Caco-2 (cell line): ENCODE results near the gene FNDC3A. TPM values are rescaled to one million over a fixed set of nuclear protein-coding genes. Genes with fewer than 3 reads are reported as not detected.

ENCODE experiments used
- BruUV-seq: library from RNA; stranded (reverse); fragments of 400-500 nt; replicated peaks from 2 replicates; lab custom pipeline; 2021; lab: Mats Ljungman, UMichigan
- CTCF ChIA-PET: fragments of 300-600 bp; sonication (Branson Sonifier 250); formaldehyde crosslinking; loops from one replicate; lab custom pipeline; 2022; ENCODE audit warnings: antibody characterized with exemption; lab: Charles Lee
- POLR2A ChIA-PET: fragments of 300-600 bp; sonication (Branson Sonifier 250); formaldehyde crosslinking; loops from one replicate; lab custom pipeline; 2022; ENCODE audit warnings: antibody characterized with exemption; lab: Charles Lee
- DNase-seq, 2 experiments: peaks; one replicate each; pipeline versions ENCODE4 v3.0.0 to v3.0.0-alpha.2; 2020 to 2022
- H3K27me3 ChIP-seq: replicated peaks from 2 replicates; pipeline ENCODE4 v1.6.0; 2011; ENCODE audit warnings: low read length; ENCODE audit not compliant: control insufficient read depth, insufficient read depth
- H3K36me3 ChIP-seq: 2 replicates; pipeline ENCODE4 v1.5.1; 2011; ENCODE audit warnings: low read length; ENCODE audit not compliant: control insufficient read depth, insufficient read depth
- H3K4me1 ChIP-seq: fragments of 250-450 bp; sonication (Bioruptor Pico); 2 replicates; pipeline ENCODE4 v1.5.1; 2020; ENCODE audit warnings: mild to moderate bottlenecking
- H3K4me3 ChIP-seq: 2 replicates; pipeline ENCODE4 v1.5.1; 2011; ENCODE audit warnings: low read depth, mild to moderate bottlenecking, control low read depth, low read length
- H3K9me3 ChIP-seq: fragments of 250-450 bp; sonication (Bioruptor Pico); 2 replicates; pipeline ENCODE4 v1.5.1; 2020; ENCODE audit warnings: mild to moderate bottlenecking, moderate library complexity
- H3K27ac Mint-ChIP-seq: one replicate; pipeline ENCODE4 v1.8.0; 2022; ENCODE audit warnings: mixed read lengths; ENCODE audit not compliant: unreplicated experiment
- H3K27me3 Mint-ChIP-seq: one replicate; pipeline ENCODE4 v1.8.0; 2022; ENCODE audit warnings: mixed read lengths; ENCODE audit not compliant: insufficient read depth, unreplicated experiment
- H3K36me3 Mint-ChIP-seq: one replicate; pipeline ENCODE4 v1.8.0; 2022; ENCODE audit warnings: mild to moderate bottlenecking, mixed read lengths; ENCODE audit not compliant: insufficient read depth, unreplicated experiment
- H3K4me1 Mint-ChIP-seq: one replicate; pipeline ENCODE4 v1.8.0; 2022; ENCODE audit warnings: low read depth, mixed read lengths; ENCODE audit not compliant: unreplicated experiment
- H3K4me3 Mint-ChIP-seq: one replicate; pipeline ENCODE4 v1.8.0; 2022; ENCODE audit warnings: mild to moderate bottlenecking, moderate library complexity, mixed read lengths; ENCODE audit not compliant: unreplicated experiment
- H3K9me3 Mint-ChIP-seq: one replicate; pipeline ENCODE4 v1.8.0; 2022; ENCODE audit warnings: mixed read lengths; ENCODE audit not compliant: unreplicated experiment
- intact Hi-C: fragments of 100-400 bp; cut with micrococcal nuclease; formaldehyde crosslinking; loops from one replicate; pipeline ENCODE4 v1.10.0; 2022; ENCODE audit not compliant: unreplicated experiment
- total RNA-seq: library from RNA; stranded (reverse); gene quantifications from 2 replicates; pipeline ENCODE4 v1.2.3, GENCODE V29; 2022
- TF ChIP-seq, protein P1 (sequence below), 2 experiments: fragments of 200-600 bp in 1 of 2; IDR thresholded peaks; 1 replicate in 1 of 2; 2 replicates in 1 of 2; pipeline versions ENCODE4 v1.5.1 to v1.8.0; 2011 to 2022; ENCODE audit warnings: antibody characterized with exemption in 1 of 2, control low read depth in 1 of 2, inconsistent platforms in 1 of 2, low read depth in 1 of 2, low read length in 1 of 2, mild to moderate bottlenecking in 1 of 2, moderate library complexity in 1 of 2; ENCODE audit not compliant: insufficient read depth in 1 of 2, severe bottlenecking in 1 of 2, unreplicated experiment in 1 of 2

The FNDC3A gene
- total RNA-seq, 1 experiment from 2014 or later = 32.5 TPM

GRCh38 chr13:49029570-49029969 is 53.9 kb downstream of the FNDC3A start:
- no peaks in the 10 kb centered on the region for H3K36me3 Mint-ChIP-seq
- POLR2A ChIA-PET = no interaction called here
- no peaks in the 10 kb centered on the region for H3K4me1 Mint-ChIP-seq
- CTCF ChIA-PET = no interaction called here
- no TSS peak for BruUV-seq
- no peaks in the 10 kb centered on the region for H3K9me3 ChIP-seq
- H3K4me3 ChIP-seq = no peak overlapping the region
- H3K27me3 ChIP-seq = no peaks in the 10 kb centered on the region
- intact Hi-C loops = no loop called here
- no peak overlapping the region for H3K27ac Mint-ChIP-seq
- TF ChIP-seq, protein P1, sequence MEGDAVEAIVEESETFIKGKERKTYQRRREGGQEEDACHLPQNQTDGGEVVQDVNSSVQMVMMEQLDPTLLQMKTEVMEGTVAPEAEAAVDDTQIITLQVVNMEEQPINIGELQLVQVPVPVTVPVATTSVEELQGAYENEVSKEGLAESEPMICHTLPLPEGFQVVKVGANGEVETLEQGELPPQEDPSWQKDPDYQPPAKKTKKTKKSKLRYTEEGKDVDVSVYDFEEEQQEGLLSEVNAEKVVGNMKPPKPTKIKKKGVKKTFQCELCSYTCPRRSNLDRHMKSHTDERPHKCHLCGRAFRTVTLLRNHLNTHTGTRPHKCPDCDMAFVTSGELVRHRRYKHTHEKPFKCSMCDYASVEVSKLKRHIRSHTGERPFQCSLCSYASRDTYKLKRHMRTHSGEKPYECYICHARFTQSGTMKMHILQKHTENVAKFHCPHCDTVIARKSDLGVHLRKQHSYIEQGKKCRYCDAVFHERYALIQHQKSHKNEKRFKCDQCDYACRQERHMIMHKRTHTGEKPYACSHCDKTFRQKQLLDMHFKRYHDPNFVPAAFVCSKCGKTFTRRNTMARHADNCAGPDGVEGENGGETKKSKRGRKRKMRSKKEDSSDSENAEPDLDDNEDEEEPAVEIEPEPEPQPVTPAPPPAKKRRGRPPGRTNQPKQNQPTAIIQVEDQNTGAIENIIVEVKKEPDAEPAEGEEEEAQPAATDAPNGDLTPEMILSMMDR (IDR thresholded peaks at IDR 0.05; ENCODE audit: insufficient read depth in 1 of 2, low read depth in 1 of 2, low read length in 1 of 2, severe bottlenecking in 1 of 2, unreplicated experiment in 1 of 2) = no peak
- no peaks in the 10 kb centered on the region for H3K27me3 Mint-ChIP-seq
- no peaks in the 10 kb centered on the region for H3K4me1 ChIP-seq
- no peaks in the 10 kb centered on the region for H3K9me3 Mint-ChIP-seq
- H3K4me3 Mint-ChIP-seq = no peak overlapping the region
- H3K36me3 ChIP-seq = no peaks in the 10 kb centered on the region
- no peak for DNase-seq

- ChIA-PET POLR2A (no interaction called here), CTCF (no interaction called here)
- Mint-ChIP-seq H3K4me1 (no peaks in the 10 kb centered on the region), H3K27me3 (no peaks in the 10 kb centered on the region), H3K4me3 (no peak overlapping the region), H3K9me3 (no peaks in the 10 kb centered on the region), H3K36me3 (no peaks in the 10 kb centered on the region), H3K27ac (no peak overlapping the region)
- Histone ChIP-seq H3K4me1 (no peaks in the 10 kb centered on the region), H3K9me3 (no peaks in the 10 kb centered on the region), H3K4me3 (no peak overlapping the region), H3K27me3 (no peaks in the 10 kb centered on the region), H3K36me3 (no peaks in the 10 kb centered on the region)
- intact Hi-C loops = no loop called here
- no TSS peak for BruUV-seq
- TF ChIP-seq, protein P1 (IDR thresholded peaks at IDR 0.05; ENCODE audit: insufficient read depth in 1 of 2, low read depth in 1 of 2, low read length in 1 of 2, severe bottlenecking in 1 of 2, unreplicated experiment in 1 of 2) = no peak
- DNase-seq = no peak
These were observed 54.5 kb downstream of the FNDC3A start for GRCh38 chr13:49030213-49030612.

GRCh38 chr13:49040872-49041271 is 65.2 kb downstream of the FNDC3A start:
- ChIA-PET CTCF (no interaction called here), POLR2A (no interaction called here)
- Mint-ChIP-seq H3K27ac (no peak overlapping the region), H3K27me3 (no peaks in the 10 kb centered on the region), H3K36me3 (no peaks in the 10 kb centered on the region), H3K4me1 (no peaks in the 10 kb centered on the region), H3K9me3 (no peaks in the 10 kb centered on the region), H3K4me3 (no peak overlapping the region)
- no peak overlapping the region for H3K4me3 ChIP-seq
- TF ChIP-seq, protein P1 (IDR thresholded peaks at IDR 0.05; ENCODE audit: insufficient read depth in 1 of 2, low read depth in 1 of 2, low read length in 1 of 2, severe bottlenecking in 1 of 2, unreplicated experiment in 1 of 2) = no peak
- DNase-seq = no peak
- H3K9me3 ChIP-seq = no peaks in the 10 kb centered on the region
- intact Hi-C loops = no loop called here
- no peaks in the 10 kb centered on the region for H3K36me3 ChIP-seq
- no TSS peak for BruUV-seq
- H3K4me1 ChIP-seq = no peaks in the 10 kb centered on the region
- no peaks in the 10 kb centered on the region for H3K27me3 ChIP-seq
